Measurements from ENCODE around the gene SH3BP1. TPM values are rescaled to one million over a fixed set of nuclear protein-coding genes. Genes with fewer than 3 reads are reported as not detected.
A peak's percentile ranks its signal among the peaks of the same experiment; 100 is the strongest.

SH3BP1 gene
- total and polyA plus RNA-seq, 8 donors, result 1.6 to 135 (median 9.5) TPM; not detected in 1

GRCh38 chr22:37628830-37629229, 10.6 kb upstream of the SH3BP1 start:
- DNase-seq, result no peak
- H3K27ac ChIP-seq, result peak overlapping the region in 1 of 5 donors; percentile 84
- peaks cover 38 to 65% (median 58%) of the 10 kb centered on the region in 4 donors for H3K4me1 ChIP-seq
- no peaks in the 10 kb centered on the region for H3K9me3 ChIP-seq
- H3K27me3 ChIP-seq, result no peaks in the 10 kb centered on the region
- H3K36me3 ChIP-seq, result peaks cover 12 to 83% (median 80%) of the 10 kb centered on the region in 4 donors
- no peak overlapping the region for H3K4me3 ChIP-seq
- TF ChIP-seq EP300 (IDR thresholded peaks at IDR 0.05), result no peak
- TF ChIP-seq POLR2A (IDR thresholded peaks at IDR 0.05), result no peak
- intact Hi-C loops (cut with DNase I; ENCODE audit: low total_unique reads), result no loop called here
- 82 to 93% (median 86%) methylated on average over 7 to 8 of the region's 8 CpGs for WGBS, 5 donors

GRCh38 chr22:37629928-37630327, 9.5 kb upstream of the SH3BP1 start:
- H3K36me3 ChIP-seq, result peaks cover 12 to 76% (median 73%) of the 10 kb centered on the region in 4 donors
- H3K9me3 ChIP-seq, result no peaks in the 10 kb centered on the region
- no peaks in the 10 kb centered on the region for H3K27me3 ChIP-seq
- H3K4me1 ChIP-seq, result peaks cover 49 to 67% (median 63%) of the 10 kb centered on the region in 4 donors
- WGBS, 5 donors, result 87 to 94% (median 91%) methylated on average over 8 to 10 of the region's 10 CpGs
- H3K27ac ChIP-seq, result no peak overlapping the region
- TF ChIP-seq CTCF (IDR thresholded peaks at IDR 0.05) (no peak), POLR2AphosphoS5 (IDR thresholded peaks at IDR 0.05) (no peak), EP300 (IDR thresholded peaks at IDR 0.05) (no peak), POLR2A (IDR thresholded peaks at IDR 0.05) (no peak)
- DNase-seq, result no peak
- no peak overlapping the region for H3K4me3 ChIP-seq
- intact Hi-C loops (cut with DNase I; ENCODE audit: low total_unique reads), result no loop called here

- TF ChIP-seq EP300 (IDR thresholded peaks at IDR 0.05) (no peak), POLR2A (IDR thresholded peaks at IDR 0.05) (no peak), POLR2AphosphoS5 (IDR thresholded peaks at IDR 0.05) (no peak), CTCF (IDR thresholded peaks at IDR 0.05) (no peak)
- no peaks in the 10 kb centered on the region for H3K27me3 ChIP-seq
- 82 to 93% (median 91%) methylated on average over 9 of the region's 9 CpGs for WGBS, 5 donors
- H3K4me3 ChIP-seq, result no peak overlapping the region
- peaks cover 12 to 69% (median 63%) of the 10 kb centered on the region in 4 donors for H3K36me3 ChIP-seq
- H3K4me1 ChIP-seq, result peaks cover 48 to 67% (median 61%) of the 10 kb centered on the region in 4 donors
- no peaks in the 10 kb centered on the region for H3K9me3 ChIP-seq
- peak; percentile 56 to 70 for DNase-seq
- intact Hi-C loops (cut with DNase I; ENCODE audit: low total_unique reads), result no loop called here
- H3K27ac ChIP-seq, result peak overlapping the region; percentile 1 to 90 (median 77)
Measured at GRCh38 chr22:37630839-37631435, 8.5 kb upstream of the SH3BP1 start.

- intact Hi-C loops (cut with DNase I; ENCODE audit: low total_unique reads), result no loop called here
- Histone ChIP-seq H3K4me3 (no peak overlapping the region), H3K27me3 (no peaks in the 10 kb centered on the region), H3K4me1 (peaks cover 41 to 67% (median 57%) of the 10 kb centered on the region in 4 donors), H3K9me3 (no peaks in the 10 kb centered on the region), H3K36me3 (peaks cover 12 to 62% (median 57%) of the 10 kb centered on the region in 4 donors), H3K27ac (peak overlapping the region; percentile 21 to 90 (median 77))
- 83 to 93% (median 88%) methylated on average over 14 to 19 of the region's 19 CpGs for WGBS, 5 donors
- peak in 1 of 2 donors; percentile 57 for DNase-seq
- no peak for TF ChIP-seq POLR2AphosphoS5 (IDR thresholded peaks at IDR 0.05)
- TF ChIP-seq POLR2A (IDR thresholded peaks at IDR 0.05), result no peak
- no peak for TF ChIP-seq CTCF (IDR thresholded peaks at IDR 0.05)
- TF ChIP-seq EP300 (IDR thresholded peaks at IDR 0.05), result no peak
Measured at GRCh38 chr22:37631448-37632173, 7.9 kb upstream of the SH3BP1 start.

Measured in stomach (tissue), 9 donors.